ENCODE measurements around the gene AK5.
"Not testable (repeated sequence)": the region's sequence is repeated elsewhere in the genome, so short reads cannot be mapped to it uniquely, and the experiment has no call there.

AK5 gene

DNA sequence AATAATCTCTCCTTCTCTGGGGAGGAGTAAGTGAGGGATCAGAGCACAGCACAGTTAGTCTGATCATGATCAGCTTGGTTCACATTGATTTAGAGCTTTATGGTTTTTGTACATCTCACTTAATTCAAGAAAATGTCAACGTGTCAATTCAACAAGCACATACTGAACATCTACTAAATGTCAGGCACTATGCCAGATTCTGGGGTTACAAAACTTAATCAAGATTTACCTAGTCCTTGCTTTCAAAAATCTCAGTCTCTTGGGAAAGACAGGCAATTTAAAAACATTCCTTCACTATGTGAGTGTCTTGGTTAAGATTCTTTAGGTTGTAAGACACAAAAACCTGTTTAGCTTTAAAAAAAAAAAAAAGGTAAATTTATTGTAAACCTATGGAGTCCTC is 181.4 kb downstream of the AK5 start:
- no peak for DNase-seq

DNA sequence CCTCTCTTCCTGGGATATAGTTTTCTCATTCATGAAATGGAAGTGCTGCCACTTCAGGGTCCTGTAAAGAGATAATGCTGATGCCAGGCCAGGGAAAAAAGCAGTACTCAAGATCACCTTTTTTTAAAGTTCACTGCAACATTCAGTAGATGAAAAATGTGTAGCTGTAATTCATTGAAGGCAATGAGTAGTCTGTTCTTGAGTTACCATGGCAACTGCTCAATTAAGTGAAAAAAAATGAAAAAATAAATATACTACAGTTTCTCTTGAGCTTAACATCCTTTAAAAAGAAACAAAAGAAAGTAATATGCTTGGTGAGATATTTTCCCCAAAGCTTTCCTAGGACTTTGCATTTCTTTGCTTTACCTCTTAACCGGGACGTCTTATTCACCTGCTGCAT is 183.3 kb downstream of the AK5 start:
- no peak for DNase-seq

DNA sequence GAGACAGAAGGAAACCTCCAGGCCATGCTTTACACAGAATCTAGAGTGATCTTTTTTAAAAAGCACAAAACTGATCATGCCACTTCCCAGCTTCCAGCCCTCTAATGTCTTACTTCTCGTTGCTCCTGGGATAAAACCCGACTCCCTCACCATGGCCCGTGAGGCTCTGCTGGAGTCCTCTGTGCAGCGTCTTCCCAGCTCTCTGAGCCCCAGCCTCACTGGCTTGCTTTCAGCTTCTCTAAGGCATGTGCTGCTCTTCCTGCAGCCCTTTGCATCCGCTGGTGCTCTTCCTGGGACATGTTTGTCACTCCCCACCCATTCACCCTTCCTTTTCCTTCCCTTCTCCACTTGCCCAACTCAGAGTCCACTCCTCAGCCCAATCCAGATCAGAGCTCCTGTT is 184.1 kb downstream of the AK5 start:
- DNase-seq, result no peak

DNA sequence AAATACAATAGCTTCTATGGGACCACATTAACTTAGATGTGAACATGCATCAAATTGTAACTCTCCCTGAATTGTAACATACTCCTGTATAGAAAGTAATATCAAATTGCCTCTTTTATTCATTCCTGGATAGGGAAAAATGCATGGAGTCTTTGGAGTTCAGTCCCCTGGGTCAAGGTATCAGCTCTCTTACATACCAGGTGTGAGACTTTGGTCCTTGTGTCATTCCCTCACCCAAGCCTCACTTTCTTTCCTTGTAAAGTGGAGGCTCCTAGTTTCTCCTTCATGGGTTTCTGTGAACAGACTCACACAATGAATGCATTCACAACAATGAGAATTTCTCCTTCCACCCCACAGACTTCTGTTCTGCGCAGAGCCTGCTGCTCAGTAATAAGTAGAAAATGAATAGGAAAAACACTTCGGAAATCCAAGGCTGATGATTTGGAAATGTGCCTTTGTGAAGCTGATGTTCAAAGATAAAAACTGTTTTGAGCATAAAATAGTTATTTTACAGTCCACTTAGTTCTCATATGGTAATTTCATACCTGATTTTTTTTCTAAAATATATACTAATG is 185.3 kb downstream of the AK5 start:
- no peak for DNase-seq

DNA sequence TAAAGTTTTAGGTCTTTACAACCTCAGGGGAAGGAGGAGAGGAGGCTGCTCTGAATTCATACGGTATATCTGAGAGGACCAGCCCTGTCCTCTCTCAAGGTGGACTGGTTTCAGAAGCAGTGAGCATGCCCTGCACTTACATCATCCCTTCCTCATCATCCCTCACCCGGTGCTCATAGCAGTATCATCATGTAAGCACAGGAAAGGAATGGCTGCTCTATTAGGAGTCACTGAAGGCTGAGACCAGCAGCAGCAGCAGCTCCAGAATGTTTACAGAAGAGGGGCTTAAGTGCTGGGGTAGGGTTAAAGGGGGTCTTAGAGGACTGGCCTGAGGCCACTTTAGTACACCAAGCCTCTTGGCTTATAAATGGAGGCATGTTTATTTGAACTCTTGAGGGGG is 185.9 kb downstream of the AK5 start:
- DNase-seq, result no peak

DNA sequence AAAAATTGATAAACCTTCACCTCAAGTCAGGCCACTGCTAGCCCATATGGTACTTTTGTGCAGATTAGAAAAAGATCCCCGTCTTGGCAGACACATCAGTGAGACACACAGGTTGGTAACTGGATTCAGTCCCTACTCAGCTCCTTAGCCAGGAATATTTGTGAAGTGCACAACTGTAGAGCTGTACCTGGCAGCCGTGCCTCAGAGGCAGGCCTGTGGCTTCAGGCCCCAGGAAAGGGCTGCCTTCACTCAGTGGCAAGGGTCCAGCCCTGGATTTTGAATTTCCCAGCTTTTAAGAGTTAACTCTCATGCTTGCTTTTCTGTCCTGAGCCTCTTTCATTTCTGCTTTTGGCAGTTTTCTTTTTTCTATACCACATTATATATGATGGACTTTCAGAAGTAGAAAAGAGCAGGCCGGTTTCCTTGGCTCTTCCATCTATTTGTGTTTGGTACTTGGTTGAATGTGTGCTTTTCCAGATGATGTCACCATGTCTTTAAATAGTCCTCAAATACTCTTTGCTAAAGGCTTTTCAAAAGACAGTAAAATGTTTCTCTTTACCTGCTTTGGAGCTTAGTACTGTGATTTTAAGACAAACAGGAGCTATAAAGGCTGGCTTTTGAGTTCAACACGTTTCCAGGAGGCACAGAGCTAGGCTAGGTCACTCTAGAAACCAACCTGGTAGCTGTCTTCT is 186.6 kb downstream of the AK5 start:
- no peak for DNase-seq

DNA sequence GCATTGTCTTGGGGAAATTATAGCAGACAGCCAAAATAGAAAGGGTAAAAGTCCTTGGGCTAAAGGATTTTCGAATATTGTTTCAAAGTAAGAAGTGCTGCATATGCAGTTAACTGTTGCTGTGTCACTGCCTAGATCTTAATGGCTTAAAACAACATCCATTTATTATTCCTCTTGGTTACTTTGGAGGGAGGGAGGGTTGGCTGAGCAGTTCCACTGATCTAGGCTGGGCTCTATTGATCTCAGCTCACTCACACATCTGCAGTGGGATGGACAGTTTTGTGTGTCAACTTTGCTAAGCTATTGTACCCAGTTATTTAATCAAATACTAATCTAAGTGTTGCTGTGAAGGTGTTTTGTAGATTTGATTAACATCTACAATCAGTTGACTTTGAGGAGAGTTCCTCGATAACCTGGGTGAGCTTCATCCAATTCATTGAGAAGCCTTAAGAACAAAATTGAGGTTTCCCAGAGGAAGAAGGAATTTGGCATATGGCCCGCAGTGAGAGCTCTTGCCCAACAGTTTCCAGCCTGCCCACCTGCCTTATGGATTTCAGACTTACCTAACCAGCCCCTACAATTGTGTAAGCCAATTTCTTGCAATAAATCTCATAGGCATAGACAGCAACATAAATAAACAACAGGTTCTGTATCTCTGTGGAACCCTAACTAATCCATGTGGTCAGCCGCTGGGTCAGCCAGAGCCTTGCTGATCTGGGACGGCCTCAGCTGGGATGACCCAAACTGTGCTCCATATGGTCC is 187.3 kb downstream of the AK5 start:
- DNase-seq, result no peak

DNA sequence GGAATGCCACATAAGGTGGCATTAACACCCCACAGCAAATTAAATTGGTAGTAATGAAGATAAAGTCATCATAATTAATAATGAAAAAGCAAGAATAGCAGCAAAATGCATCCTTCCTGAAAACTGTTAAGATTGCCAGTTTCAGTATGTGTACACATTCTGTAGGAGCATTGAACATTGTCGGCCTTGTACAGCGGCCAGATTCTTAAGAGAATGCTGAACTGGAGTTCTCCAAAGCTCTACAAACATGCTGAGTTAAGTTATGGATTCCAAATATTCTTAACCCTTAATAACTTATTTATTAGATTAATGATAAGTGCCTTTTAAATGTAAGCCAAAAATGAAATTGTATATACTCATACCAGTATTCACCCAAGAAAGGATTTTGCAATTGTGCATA is 189.9 kb downstream of the AK5 start:
- no peak for DNase-seq

DNA sequence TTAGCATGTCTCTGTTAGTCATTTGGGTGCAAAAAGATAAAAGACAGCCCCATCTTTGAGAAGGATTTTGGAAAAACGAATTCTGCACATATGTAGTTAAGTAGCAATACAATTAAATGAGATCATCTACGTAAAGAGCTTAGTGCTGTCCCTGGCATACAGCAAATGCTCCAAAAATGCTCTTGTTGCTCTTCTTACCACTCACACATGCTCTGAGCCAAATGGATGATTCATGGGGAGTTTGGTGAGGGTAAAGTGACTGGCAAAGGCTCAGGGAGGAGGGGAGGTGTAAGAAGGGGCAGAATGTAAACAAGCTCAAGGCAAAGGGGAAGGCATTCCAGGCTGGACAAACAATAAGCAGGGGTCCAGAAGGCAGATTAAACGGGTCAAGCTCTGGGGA is 191.9 kb downstream of the AK5 start:
- no peak for DNase-seq

DNA sequence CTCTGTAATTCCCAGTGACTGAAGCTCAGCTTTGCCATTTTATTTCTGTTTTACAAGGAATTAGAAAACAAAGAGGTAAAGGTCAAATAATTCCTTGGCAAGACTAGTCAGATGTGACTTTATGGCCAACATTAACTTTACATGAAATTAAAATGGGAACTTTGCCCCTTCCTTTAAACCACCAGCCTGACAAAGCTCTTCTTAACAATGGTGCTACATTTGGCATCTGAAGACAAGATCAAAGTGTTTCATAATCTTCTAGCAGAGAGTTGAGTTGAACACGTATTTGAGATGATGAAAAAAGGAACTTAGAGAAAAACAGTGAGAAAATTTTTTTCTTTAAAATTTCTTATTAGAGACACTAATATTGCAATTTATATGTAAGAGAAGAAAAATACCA is 193.8 kb downstream of the AK5 start:
- DNase-seq, result no peak

DNA sequence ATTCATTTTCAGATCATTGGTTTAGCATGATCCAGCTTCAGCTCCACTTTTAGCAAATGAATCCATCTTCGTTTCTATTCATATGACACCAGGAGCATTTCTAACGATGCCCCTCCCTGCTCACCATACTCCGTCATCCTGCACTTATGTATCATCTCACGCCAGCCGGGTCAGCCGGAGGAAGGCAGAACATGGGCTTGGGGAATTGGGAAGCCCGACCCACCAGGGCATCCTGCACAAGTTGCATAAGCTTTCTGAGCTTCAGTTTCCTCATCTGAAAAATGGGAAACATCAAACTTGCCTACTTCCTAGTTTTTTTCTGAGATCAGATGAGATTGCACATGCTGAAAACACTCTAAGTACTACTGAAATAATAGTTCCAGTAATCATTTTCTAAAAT is 194.7 kb downstream of the AK5 start:
- no peak for DNase-seq

DNA sequence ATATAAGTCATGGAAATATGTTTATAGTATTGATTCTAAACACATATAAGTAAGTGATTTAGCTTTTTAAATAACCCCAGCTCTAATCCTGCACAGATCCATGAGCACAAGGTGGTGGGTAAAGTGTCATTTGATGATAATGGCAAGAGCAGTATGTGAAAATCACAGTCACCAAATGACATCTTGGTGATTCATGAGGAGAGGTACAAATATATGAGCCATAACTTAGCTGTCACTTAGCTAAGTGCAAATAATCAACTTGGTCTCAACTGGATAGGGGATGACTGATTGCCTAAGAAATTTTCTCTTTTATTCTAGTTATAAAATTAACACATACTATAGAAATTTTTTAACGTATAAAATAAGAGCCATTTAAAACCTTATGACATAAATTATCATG is 202.5 kb downstream of the AK5 start:
- no peak for DNase-seq

DNA sequence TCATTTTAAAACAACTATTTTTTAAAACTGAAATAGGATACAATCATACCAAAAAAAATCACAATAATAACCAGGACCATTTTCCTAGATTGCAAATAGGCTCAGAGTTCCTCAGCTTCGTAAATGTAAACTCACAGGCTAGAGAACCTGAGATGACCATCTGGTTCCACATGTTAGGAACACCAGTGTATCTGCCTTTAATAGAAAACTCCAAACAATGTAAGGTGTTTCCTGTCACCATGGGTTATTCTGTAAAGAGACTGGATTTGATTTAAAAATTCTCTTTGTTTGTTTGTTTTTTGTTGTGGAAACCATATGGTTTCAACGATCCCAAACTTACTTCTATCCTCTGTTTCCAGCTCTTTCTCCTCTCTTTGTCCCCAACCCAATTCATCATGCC is 203.1 kb downstream of the AK5 start:
- DNase-seq, result no peak

DNA sequence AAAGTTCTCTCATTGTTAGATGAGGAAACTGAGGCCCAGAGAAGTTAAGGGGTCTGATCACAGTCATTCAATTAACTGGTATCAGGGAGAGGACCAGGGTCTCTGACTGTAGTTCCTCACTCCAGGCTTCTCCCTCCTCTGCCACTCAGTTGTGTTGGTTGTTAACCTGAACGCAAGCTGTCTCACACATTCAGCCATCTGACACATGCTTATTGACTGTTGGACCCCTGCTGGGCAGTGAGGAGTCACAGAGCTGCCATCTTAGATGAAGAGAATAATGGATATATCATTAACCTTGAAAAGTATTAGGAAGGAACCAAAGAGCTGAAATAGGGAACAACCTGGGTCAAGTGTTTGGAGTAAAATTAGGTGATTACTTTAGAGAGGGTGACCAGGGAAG is 205.8 kb downstream of the AK5 start:
- no peak for DNase-seq

DNA sequence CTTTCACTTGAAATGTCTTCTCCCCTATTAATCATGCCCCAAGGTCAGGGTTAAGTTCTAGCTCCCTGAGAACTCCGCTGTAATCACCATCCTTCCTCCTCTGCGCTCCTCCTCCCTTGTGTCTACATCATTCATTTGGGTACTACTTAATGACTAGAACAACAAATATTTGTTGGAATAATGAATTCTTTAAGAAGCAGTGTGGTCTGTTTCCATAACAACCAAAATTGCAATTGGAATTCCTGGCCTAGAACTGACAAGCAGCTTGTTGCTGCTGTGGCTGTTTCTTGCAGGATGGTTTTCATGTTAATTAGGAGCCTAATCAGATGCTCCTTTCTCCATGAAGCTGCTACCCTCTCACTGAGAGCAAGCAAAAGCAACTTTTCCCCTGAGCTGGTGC is 208.1 kb downstream of the AK5 start:
- DNase-seq, result no peak

DNA sequence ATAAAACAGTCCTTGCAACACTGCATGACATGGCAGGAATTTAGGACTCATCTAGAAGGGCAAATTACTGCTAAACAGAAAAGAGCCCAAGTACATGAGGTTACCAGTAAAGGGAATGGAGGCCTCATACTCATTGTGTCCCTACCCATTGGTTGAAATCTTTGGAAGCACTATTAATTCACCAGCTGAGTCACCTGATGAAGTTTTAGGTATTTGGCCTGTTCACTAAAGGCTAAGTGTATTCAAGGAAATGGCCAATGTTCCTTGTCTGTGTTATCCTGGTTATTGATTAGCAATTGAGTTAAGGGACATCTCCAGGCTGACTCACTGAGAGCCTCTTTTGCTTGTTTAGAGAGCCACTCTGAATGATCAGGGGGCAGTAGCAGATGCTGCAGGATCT is 212.2 kb downstream of the AK5 start:
- no peak for DNase-seq

DNA sequence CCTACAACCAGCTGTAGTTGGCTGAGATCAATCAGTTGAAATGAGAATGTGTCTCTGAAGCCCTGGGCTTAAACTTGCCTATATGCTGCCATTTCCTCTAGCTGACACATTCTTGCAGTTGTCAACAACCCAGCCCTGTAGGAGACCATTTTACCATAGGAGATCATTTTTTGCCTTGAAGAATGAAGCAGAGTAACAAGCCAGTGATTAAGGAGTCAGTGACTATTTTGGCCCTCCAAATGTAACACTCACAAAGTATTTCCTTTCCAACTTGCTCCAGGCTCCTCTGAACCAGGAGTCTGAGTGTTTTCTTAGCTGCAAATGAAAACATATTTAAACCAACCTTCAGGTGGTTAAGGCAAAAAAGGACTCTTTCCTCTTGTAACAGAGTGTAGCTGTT is 217.1 kb downstream of the AK5 start:
- no peak for DNase-seq

DNA sequence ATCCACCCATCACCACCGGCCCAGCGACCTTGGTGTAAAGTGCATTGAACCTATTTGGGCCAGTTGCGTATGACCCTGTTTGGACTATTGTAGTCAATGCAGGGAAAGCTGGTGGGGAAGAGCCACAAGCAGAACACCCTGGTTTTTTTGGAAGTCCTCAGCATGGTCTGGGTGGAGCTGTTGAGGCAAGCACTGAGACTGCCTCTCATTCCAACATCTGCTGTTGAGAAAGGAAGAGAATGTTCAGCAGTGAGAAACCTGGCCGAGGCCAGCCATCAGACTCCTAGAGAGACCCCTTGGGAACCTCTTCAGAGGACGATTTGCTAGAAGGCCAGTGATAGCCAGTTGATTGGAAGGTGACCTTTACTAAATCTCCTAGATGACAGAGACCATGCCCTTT is 217.6 kb downstream of the AK5 start:
- no peak for DNase-seq

DNA sequence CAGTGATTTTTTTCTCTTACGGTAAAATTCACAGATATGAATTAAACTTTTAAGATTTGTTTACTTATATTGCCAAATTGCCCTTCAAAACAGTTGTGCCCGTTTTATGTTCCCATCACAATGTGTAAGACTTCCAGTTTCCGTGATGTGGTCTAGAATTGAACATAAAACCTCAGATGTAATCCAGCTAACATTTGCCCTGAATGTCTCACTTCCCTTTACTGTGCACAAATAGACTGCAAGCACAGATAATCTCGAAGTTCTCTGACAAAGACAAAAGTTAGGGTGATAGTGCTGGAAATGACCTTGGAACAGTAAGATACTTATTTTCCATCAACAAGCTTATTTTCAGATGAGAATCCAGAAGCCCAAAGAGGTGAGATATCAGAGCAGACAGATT is 223.2 kb downstream of the AK5 start:
- no peak for DNase-seq

DNA sequence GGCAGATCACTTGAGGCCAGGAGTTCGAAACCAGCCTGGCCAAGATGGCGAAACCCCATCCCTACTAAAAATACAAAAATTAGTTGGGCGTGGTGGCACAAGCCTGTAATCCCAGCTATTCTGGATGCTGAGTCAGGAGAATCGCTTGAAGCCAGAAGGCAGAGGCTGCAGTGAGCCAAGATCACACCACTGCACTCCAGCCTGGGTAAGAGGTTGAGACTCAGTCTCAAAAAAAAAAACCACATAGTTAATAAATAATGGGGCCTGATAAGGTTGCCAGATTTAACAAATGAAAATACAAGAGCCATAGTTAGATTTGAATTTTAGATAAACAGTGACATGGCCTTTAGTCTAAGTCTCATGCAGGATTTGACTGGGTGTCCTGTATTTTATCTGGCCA is 225.0 kb downstream of the AK5 start:
- no peak for DNase-seq

DNA sequence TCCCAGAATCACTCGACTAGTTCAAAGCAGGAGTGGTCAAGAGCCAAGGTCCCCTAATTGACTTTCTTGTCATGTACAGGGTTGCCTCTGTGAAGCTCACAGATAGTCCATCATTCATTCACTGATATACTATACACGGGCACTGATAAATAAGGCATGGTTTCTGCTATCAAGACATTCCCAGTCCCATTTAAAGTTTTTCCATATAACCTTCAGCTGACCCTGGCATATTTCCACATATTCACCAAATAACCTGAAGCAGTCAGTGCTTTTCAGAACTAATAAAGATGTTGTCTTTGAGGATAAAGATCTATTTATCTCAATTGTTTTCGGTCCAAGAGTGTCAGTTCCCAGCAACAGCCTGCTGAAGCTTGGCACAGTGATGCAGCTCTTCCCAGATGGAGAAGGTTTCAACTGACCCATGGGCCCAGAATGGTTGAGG is 227.3 kb downstream of the AK5 start:
- no peak for DNase-seq

DNA sequence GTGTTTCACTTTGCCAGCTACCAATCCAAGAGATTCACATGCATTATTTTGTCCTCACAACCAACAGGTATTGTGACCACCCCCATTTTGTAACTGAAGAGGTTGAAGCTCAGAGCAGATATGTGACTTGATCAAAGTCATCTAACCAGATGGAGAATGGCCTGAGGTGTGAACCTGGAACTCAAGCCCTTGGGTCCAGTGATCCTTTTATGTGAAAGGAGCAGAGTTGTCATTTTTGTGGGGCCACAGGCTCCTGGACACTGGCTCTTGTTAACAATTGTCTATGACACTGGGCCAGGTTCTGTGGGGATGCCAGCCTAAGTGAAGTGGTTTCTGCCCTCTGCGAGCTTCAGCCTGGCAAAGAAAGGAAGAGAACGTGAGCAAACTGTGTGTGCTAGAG is 228.1 kb downstream of the AK5 start:
- no peak for DNase-seq

DNA sequence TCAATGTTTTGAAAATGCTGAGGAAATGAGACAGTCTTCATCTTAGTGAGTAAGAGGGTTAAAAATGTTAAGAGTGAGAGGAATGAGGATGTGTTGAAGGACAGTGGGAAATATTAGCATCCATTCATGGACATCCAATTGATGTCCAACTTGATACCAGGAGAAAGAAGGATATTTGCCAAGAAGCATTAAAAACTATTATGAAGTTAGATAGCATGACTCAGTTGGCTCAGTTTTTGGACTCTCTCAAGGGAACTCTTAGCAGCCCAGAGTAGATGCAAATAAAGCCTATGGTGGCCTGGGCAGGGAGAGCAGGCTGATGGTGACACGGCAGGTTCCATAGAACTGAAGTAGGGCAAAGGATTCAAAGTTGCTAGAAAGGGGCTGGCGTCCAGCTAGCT is 229.6 kb downstream of the AK5 start:
- no peak for DNase-seq

DNA sequence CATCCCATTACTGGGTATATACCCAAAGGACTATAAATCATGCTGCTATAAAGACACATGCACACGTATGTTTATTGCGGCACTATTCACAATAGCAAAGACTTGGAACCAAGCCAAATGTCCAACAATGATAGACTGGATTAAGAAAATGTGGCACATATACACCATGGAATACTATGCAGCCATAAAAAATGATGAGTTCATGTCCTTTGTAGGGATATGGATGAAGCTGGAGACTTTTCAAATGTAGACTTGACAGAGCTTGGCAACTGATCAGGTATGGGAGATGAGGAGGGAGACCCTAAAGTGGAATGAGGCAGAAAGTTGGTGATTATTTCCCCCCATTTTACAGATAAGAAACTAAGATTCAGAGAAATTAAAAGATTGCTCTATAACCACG is 230.8 kb downstream of the AK5 start:
- DNase-seq, result not testable (repeated sequence)

All from NCI-H526 treated with DMSO at 0.1 percent for 48 hours (cell line).